ENCODE results near the gene DOP1B.

The DOP1B gene

GRCh38 chr21:36145259-36145658 lies 11.4 kb upstream of the DOP1B start:
- Histone ChIP-seq H3K36me3 (ENCODE audit: control insufficient read depth, insufficient read depth, low read length) (no peaks in the 10 kb centered on the region), H3K4me2 (ENCODE audit: low read length) (no peak overlapping the region), H3K27ac (no peak overlapping the region), H3K9ac (no peak overlapping the region), H2AFZ (no peak overlapping the region), H3K79me2 (no peaks in the 10 kb centered on the region), H3K4me3 (ENCODE audit: low read depth, low read length) (no peak overlapping the region), H3K4me1 (no peaks in the 10 kb centered on the region), H3K27me3 (ENCODE audit: control insufficient read depth, insufficient read depth, low read length) (no peaks in the 10 kb centered on the region), H3K9me3 (ENCODE audit: control insufficient read depth, low read length) (no peaks in the 10 kb centered on the region)
- TF ChIP-seq CTCF (IDR thresholded peaks at IDR 0.05), result no peak

GRCh38 chr21:36147911-36148310 lies 8.7 kb upstream of the DOP1B start:
- H3K36me3 ChIP-seq (ENCODE audit: control insufficient read depth, insufficient read depth, low read length), result no peaks in the 10 kb centered on the region
- no peak for TF ChIP-seq CTCF (IDR thresholded peaks at IDR 0.05)
- H3K4me2 ChIP-seq (ENCODE audit: low read length), result no peak overlapping the region
- H3K79me2 ChIP-seq, result no peaks in the 10 kb centered on the region
- no peaks in the 10 kb centered on the region for H3K9me3 ChIP-seq (ENCODE audit: control insufficient read depth, low read length)
- peaks cover 3% of the 10 kb centered on the region for H3K4me1 ChIP-seq
- no peak overlapping the region for H3K4me3 ChIP-seq (ENCODE audit: low read depth, low read length)
- H3K9ac ChIP-seq, result no peak overlapping the region
- no peak overlapping the region for H2AFZ ChIP-seq
- H3K27ac ChIP-seq, result no peak overlapping the region
- no peaks in the 10 kb centered on the region for H3K27me3 ChIP-seq (ENCODE audit: control insufficient read depth, insufficient read depth, low read length)

GRCh38 chr21:36148886-36149285 lies 7.7 kb upstream of the DOP1B start:
- Histone ChIP-seq H2AFZ (no peak overlapping the region), H3K4me2 (ENCODE audit: low read length) (no peak overlapping the region), H3K79me2 (no peaks in the 10 kb centered on the region), H3K9me3 (ENCODE audit: control insufficient read depth, low read length) (no peaks in the 10 kb centered on the region), H3K27ac (no peak overlapping the region), H3K36me3 (ENCODE audit: control insufficient read depth, insufficient read depth, low read length) (no peaks in the 10 kb centered on the region), H3K27me3 (ENCODE audit: control insufficient read depth, insufficient read depth, low read length) (no peaks in the 10 kb centered on the region), H3K9ac (no peak overlapping the region), H3K4me3 (ENCODE audit: low read depth, low read length) (no peak overlapping the region), H3K4me1 (peaks cover 3% of the 10 kb centered on the region)
- no peak for TF ChIP-seq CTCF (IDR thresholded peaks at IDR 0.05)

- Histone ChIP-seq H3K9me3 (ENCODE audit: control insufficient read depth, low read length) (no peaks in the 10 kb centered on the region), H3K36me3 (ENCODE audit: control insufficient read depth, insufficient read depth, low read length) (no peaks in the 10 kb centered on the region), H3K79me2 (no peaks in the 10 kb centered on the region), H3K4me1 (peaks cover 3% of the 10 kb centered on the region), H3K27ac (peak overlapping the region; percentile 13), H3K27me3 (ENCODE audit: control insufficient read depth, insufficient read depth, low read length) (no peaks in the 10 kb centered on the region), H3K4me3 (ENCODE audit: low read depth, low read length) (no peak overlapping the region), H2AFZ (no peak overlapping the region), H3K9ac (no peak overlapping the region), H3K4me2 (ENCODE audit: low read length) (peak overlapping the region; percentile 18)
- no peak for TF ChIP-seq CTCF (IDR thresholded peaks at IDR 0.05)
Observed at GRCh38 chr21:36149788-36150711, 6.6 kb upstream of the DOP1B start.

All from parathyroid adenoma (tissue), 2 donors.